Measurements from ENCODE around the gene NLRP4. TPM values are rescaled to one million over a fixed set of nuclear protein-coding genes. Genes with fewer than 3 reads are reported as not detected.

The NLRP4 gene
- total and polyA plus RNA-seq, 5 experiments from 2014 or later: not detected

- H3K4me3 Mint-ChIP-seq: no peak overlapping the region
- DNase-seq (no peak), ATAC-seq (no peak)
- peaks cover 0 to 22% (median 11%) of the 10 kb centered on the region in 3 donors for H3K36me3 Mint-ChIP-seq
- H3K9me3 Mint-ChIP-seq: peaks cover 11 to 48% (median 22%) of the 10 kb centered on the region in 9 donors
- peaks cover 0 to 7% (median 3%) of the 10 kb centered on the region in 5 donors for H3K27me3 Mint-ChIP-seq
- H3K27ac Mint-ChIP-seq: no peak overlapping the region
- POLR2A ChIA-PET: no interaction called here
- no peaks in the 10 kb centered on the region for H3K4me1 Mint-ChIP-seq
Observed at GRCh38 chr19:55838251-55838650, 1.9 kb downstream of the NLRP4 start.

- Mint-ChIP-seq H3K27me3 (peaks cover 0 to 10% (median 5%) of the 10 kb centered on the region in 5 donors), H3K4me1 (no peaks in the 10 kb centered on the region), H3K27ac (no peak overlapping the region), H3K36me3 (peaks cover 0 to 26% (median 13%) of the 10 kb centered on the region in 3 donors), H3K9me3 (peaks cover 14 to 52% (median 25%) of the 10 kb centered on the region in 9 donors), H3K4me3 (no peak overlapping the region)
- DNase-seq (no peak), ATAC-seq (no peak)
- POLR2A ChIA-PET: no interaction called here
Observed at GRCh38 chr19:55838906-55839305, 2.6 kb downstream of the NLRP4 start.

GRCh38 chr19:55855160-55855559 is 18.8 kb downstream of the NLRP4 start:
- H3K4me3 Mint-ChIP-seq: no peak overlapping the region
- no peaks in the 10 kb centered on the region for H3K4me1 Mint-ChIP-seq
- no peaks in the 10 kb centered on the region for H3K36me3 Mint-ChIP-seq
- H3K27me3 Mint-ChIP-seq: peaks cover 0 to 5% (median 0%) of the 10 kb centered on the region in 5 donors
- H3K9me3 Mint-ChIP-seq: peaks cover 0 to 31% (median 5%) of the 10 kb centered on the region in 9 donors
- H3K27ac Mint-ChIP-seq: no peak overlapping the region
- no peak for DNase-seq
- ATAC-seq: no peak
- POLR2A ChIA-PET: no interaction called here

- no peaks in the 10 kb centered on the region for H3K4me1 Mint-ChIP-seq
- no peak overlapping the region for H3K4me3 Mint-ChIP-seq
- ATAC-seq (no peak), DNase-seq (no peak)
- POLR2A ChIA-PET: no interaction called here
- no peaks in the 10 kb centered on the region for H3K36me3 Mint-ChIP-seq
- peaks cover 0 to 31% (median 4%) of the 10 kb centered on the region in 9 donors for H3K9me3 Mint-ChIP-seq
- H3K27ac Mint-ChIP-seq: no peak overlapping the region
- H3K27me3 Mint-ChIP-seq: peaks cover 0 to 5% (median 0%) of the 10 kb centered on the region in 5 donors
Observed at GRCh38 chr19:55857149-55857548, 20.8 kb downstream of the NLRP4 start.

- no peak overlapping the region for H3K4me3 Mint-ChIP-seq
- ATAC-seq: no peak
- no peak overlapping the region for H3K27ac Mint-ChIP-seq
- POLR2A ChIA-PET: no interaction called here
- peaks cover 0 to 30% (median 3%) of the 10 kb centered on the region in 9 donors for H3K9me3 Mint-ChIP-seq
- H3K4me1 Mint-ChIP-seq: no peaks in the 10 kb centered on the region
- H3K36me3 Mint-ChIP-seq: no peaks in the 10 kb centered on the region
- no peak for DNase-seq
- peaks cover 0 to 5% (median 0%) of the 10 kb centered on the region in 5 donors for H3K27me3 Mint-ChIP-seq
Observed at GRCh38 chr19:55857974-55858373, 21.6 kb downstream of the NLRP4 start.

- Mint-ChIP-seq H3K9me3 (peaks cover 0 to 26% (median 7%) of the 10 kb centered on the region in 9 donors), H3K4me3 (no peak overlapping the region), H3K27ac (peak overlapping the region in 1 of 10 donors; percentile 77), H3K36me3 (no peaks in the 10 kb centered on the region), H3K27me3 (peaks cover 0 to 5% (median 0%) of the 10 kb centered on the region in 5 donors), H3K4me1 (no peaks in the 10 kb centered on the region)
- DNase-seq (no peak), ATAC-seq (no peak)
- POLR2A ChIA-PET: no interaction called here
Observed at GRCh38 chr19:55858401-55858800, 22.1 kb downstream of the NLRP4 start.

GRCh38 chr19:55858969-55859368 is 22.6 kb downstream of the NLRP4 start:
- no peak for DNase-seq

GRCh38 chr19:55866521-55866920 is 30.2 kb downstream of the NLRP4 start:
- Mint-ChIP-seq H3K27me3 (peaks cover 0 to 22% (median 14%) of the 10 kb centered on the region in 5 donors), H3K36me3 (peaks cover 0 to 27% (median 4%) of the 10 kb centered on the region in 3 donors)
- no peak for DNase-seq

More at GRCh38 chr19:55858969-55859368, 22.6 kb downstream of the NLRP4 start:
- Mint-ChIP-seq H3K4me3 (no peak overlapping the region), H3K9me3 (peaks cover 0 to 20% (median 4%) of the 10 kb centered on the region in 9 donors), H3K27ac (no peak overlapping the region), H3K27me3 (peaks cover 0 to 5% (median 0%) of the 10 kb centered on the region in 5 donors), H3K4me1 (no peaks in the 10 kb centered on the region), H3K36me3 (no peaks in the 10 kb centered on the region)
- no peak for ATAC-seq
- POLR2A ChIA-PET: no interaction called here

GRCh38 chr19:55867101-55867500 is 30.8 kb downstream of the NLRP4 start:
- no peak for ATAC-seq
- peaks cover 0 to 54% (median 18%) of the 10 kb centered on the region in 9 donors for H3K9me3 Mint-ChIP-seq
- POLR2A ChIA-PET: no interaction called here

More at GRCh38 chr19:55866521-55866920, 30.2 kb downstream of the NLRP4 start:
- H3K4me1 Mint-ChIP-seq: no peaks in the 10 kb centered on the region
- no peak overlapping the region for H3K27ac Mint-ChIP-seq
- no peak for ATAC-seq
- H3K4me3 Mint-ChIP-seq: no peak overlapping the region
- peaks cover 0 to 53% (median 18%) of the 10 kb centered on the region in 9 donors for H3K9me3 Mint-ChIP-seq
- POLR2A ChIA-PET: no interaction called here

GRCh38 chr19:55870736-55871135 is 34.4 kb downstream of the NLRP4 start:
- peaks cover 0 to 22% (median 14%) of the 10 kb centered on the region in 5 donors for H3K27me3 Mint-ChIP-seq
- POLR2A ChIA-PET: no interaction called here
- no peak overlapping the region for H3K4me3 Mint-ChIP-seq
- peaks cover 0 to 50% (median 22%) of the 10 kb centered on the region in 9 donors for H3K9me3 Mint-ChIP-seq
- DNase-seq: no peak
- H3K36me3 Mint-ChIP-seq: peaks cover 0 to 27% (median 4%) of the 10 kb centered on the region in 3 donors
- no peaks in the 10 kb centered on the region for H3K4me1 Mint-ChIP-seq
- ATAC-seq: no peak
- no peak overlapping the region for H3K27ac Mint-ChIP-seq

More at GRCh38 chr19:55867101-55867500, 30.8 kb downstream of the NLRP4 start:
- no peak for DNase-seq
- peaks cover 0 to 22% (median 14%) of the 10 kb centered on the region in 5 donors for H3K27me3 Mint-ChIP-seq
- H3K27ac Mint-ChIP-seq: no peak overlapping the region
- H3K4me1 Mint-ChIP-seq: no peaks in the 10 kb centered on the region
- peaks cover 0 to 27% (median 4%) of the 10 kb centered on the region in 3 donors for H3K36me3 Mint-ChIP-seq
- no peak overlapping the region for H3K4me3 Mint-ChIP-seq

- peaks cover 0 to 55% (median 26%) of the 10 kb centered on the region in 9 donors for H3K9me3 Mint-ChIP-seq
- POLR2A ChIA-PET: interaction anchor here (0.5 kb wide), 1 partner anchor 449 kb away, joined by 3 read pairs; no protein-coding TSS in a partner anchor
Observed at GRCh38 chr19:55877211-55877610, 40.9 kb downstream of the NLRP4 start.

GRCh38 chr19:55882626-55883025 is 46.3 kb downstream of the NLRP4 start:
- no peak overlapping the region for H3K27ac Mint-ChIP-seq
- DNase-seq: no peak
- ATAC-seq: no peak
- POLR2A ChIA-PET: no interaction called here
- H3K4me3 Mint-ChIP-seq: no peak overlapping the region
- H3K36me3 Mint-ChIP-seq: peaks cover 0 to 29% (median 0%) of the 10 kb centered on the region in 3 donors
- H3K9me3 Mint-ChIP-seq: peaks cover 1 to 50% (median 25%) of the 10 kb centered on the region in 9 donors
- H3K4me1 Mint-ChIP-seq: peaks cover 0 to 1% (median 0%) of the 10 kb centered on the region in 4 donors
- H3K27me3 Mint-ChIP-seq: peaks cover 0 to 22% (median 10%) of the 10 kb centered on the region in 5 donors

More at GRCh38 chr19:55877211-55877610, 40.9 kb downstream of the NLRP4 start:
- Mint-ChIP-seq H3K4me3 (no peak overlapping the region), H3K36me3 (peaks cover 0 to 23% (median 0%) of the 10 kb centered on the region in 3 donors), H3K27me3 (peaks cover 0 to 11% (median 2%) of the 10 kb centered on the region in 5 donors), H3K4me1 (no peaks in the 10 kb centered on the region), H3K27ac (no peak overlapping the region)
- no peak for DNase-seq
- ATAC-seq: no peak

GRCh38 chr19:55898911-55899310 is 62.6 kb downstream of the NLRP4 start:
- no peaks in the 10 kb centered on the region for H3K4me1 Mint-ChIP-seq
- ATAC-seq (no peak), DNase-seq (no peak)
- H3K4me3 Mint-ChIP-seq: peak overlapping the region in 1 of 10 donors; percentile 24
- H3K27ac Mint-ChIP-seq: no peak overlapping the region
- peaks cover 0 to 4% (median 0%) of the 10 kb centered on the region in 3 donors for H3K36me3 Mint-ChIP-seq
- peaks cover 0 to 29% (median 14%) of the 10 kb centered on the region in 9 donors for H3K9me3 Mint-ChIP-seq
- POLR2A ChIA-PET: no interaction called here
- peaks cover 0 to 16% (median 8%) of the 10 kb centered on the region in 5 donors for H3K27me3 Mint-ChIP-seq
